ENCODE data around the gene SRGAP2B. TPM values are rescaled to one million over a fixed set of nuclear protein-coding genes. Genes with fewer than 3 reads are reported as not detected.
"Not testable (repeated sequence)": the region's sequence is repeated elsewhere in the genome, so short reads cannot be mapped to it uniquely, and the experiment has no call there.

SRGAP2B gene
- total RNA-seq, 1 donor from 2014 or later, result 26.3 TPM

GRCh38 chr1:144858607-144859006 lies 236.5 kb downstream of the SRGAP2B start:
- not testable (repeated sequence) for H3K36me3 Mint-ChIP-seq; H3K27ac Mint-ChIP-seq; H3K4me3 Mint-ChIP-seq; H3K27me3 Mint-ChIP-seq; H3K4me1 Mint-ChIP-seq (ENCODE audit: unreplicated experiment); H3K9me3 Mint-ChIP-seq
- DNase-seq (ENCODE audit: extremely low spot score, unreplicated experiment), result peak; percentile 11

Other genes starting within 250 kb of the SRGAP2B start
- gene FAM72D, start 646 bp upstream of the SRGAP2B start, total RNA-seq (ENCODE audit: low replicate concordance), result 1.5 and 3.4 TPM in 2 replicates
- not detected in 2 replicates for gene PPIAL4D, start 146.8 kb upstream of the SRGAP2B start, total RNA-seq (ENCODE audit: low replicate concordance)